Activated CD8-positive, alpha-beta memory T cell treated with anti-CD3 and anti-CD28 coated beads for 48 hours (primary cell): ENCODE data around the gene RPGRIP1.
"Not testable (repeated sequence)": the region's sequence is repeated elsewhere in the genome, so short reads cannot be mapped to it uniquely, and the experiment has no call there.

Experiments used
- DNase-seq, 3 experiments: peaks; one replicate each; pipeline ENCODE4 v3.0.0-alpha.2; 2020; ENCODE audit warnings: low read depth in 2 of 3, low spot score in 2 of 3

Gene RPGRIP1

DNA sequence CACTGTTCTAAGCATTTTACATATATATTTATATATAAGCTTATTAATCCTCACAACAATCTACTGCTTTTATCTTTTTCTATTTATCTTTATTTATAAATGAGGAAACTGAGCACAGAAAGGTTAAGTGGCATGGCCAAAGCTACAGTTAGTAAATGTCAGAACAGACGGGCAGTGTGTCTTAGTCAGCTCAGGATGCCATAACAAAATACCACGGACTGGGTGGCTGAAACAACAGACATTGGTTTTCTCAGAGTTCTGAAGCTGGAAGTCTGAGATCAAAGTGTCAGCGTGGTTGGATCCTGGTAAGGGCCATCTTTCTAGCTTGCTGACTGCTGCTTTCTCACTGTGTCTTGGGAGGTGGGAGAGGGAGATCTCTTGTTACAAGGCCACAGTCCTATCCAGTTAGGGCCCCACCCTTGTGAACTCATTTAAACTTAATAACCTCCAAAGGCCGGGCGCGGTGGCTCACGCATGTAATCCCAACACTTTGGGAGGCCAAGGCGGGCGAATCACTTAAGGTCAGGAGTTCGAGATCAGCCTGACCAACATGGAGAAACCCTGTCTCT lies 19.8 kb downstream of the RPGRIP1 start:
- DNase-seq, result no peak

DNA sequence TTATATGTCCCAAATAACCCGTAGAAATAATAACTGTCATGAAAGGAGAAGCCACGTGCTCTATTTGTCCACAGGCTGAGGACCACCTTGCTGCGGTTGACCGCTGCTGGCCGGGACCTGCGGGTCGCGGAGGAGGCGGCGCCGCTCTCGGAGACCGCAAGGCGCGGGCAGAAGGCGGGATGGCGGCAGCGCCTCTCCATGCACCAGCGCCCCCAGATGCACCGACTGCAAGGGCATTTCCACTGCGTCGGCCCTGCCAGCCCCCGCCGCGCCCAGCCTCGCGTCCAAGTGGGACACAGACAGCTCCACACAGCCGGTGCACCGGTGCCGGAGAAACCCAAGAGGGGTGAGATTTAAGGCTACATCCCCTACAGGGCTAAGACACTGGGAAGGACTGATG lies 21.0 kb downstream of the RPGRIP1 start:
- DNase-seq, result peak in 1 of 3 experiments; percentile 3

DNA sequence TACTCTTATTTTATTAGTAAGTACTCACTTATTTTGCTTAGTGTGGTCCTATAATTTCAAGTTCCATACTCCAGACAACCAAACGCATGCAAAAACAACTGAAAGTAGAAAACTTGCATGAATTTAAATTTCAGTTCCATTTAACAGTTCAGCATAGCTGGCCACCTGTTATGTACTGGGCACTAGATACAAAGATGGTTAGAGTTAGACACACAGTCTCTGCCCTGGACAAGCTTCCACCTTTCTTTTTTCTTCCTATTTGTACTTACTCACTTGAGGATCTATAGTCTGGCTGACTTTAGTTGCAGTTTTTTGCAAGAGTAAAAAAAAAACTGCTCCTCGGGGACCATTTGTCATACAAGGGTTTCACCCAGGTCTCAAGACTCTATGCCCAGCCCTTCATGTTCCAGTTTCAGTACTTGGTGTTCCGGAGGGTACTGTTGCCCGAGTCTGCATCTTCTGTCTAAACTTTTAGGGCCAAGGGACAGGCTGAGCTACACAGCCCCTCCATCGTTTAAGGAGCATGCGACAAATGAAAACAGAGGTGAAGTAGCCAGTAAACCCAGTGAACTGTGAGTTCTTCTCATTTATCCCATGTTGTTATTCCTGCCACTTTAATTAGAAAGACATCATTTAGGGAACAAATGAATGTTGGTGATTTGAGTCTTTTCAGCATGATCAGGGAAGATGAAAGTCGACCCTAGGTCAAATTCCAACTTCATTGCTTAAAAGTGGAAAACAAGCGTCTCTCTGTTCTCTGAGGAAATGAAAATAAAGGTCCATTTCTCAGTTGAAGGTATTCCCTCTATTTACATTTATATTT lies 22.3 kb downstream of the RPGRIP1 start:
- DNase-seq, result no peak

DNA sequence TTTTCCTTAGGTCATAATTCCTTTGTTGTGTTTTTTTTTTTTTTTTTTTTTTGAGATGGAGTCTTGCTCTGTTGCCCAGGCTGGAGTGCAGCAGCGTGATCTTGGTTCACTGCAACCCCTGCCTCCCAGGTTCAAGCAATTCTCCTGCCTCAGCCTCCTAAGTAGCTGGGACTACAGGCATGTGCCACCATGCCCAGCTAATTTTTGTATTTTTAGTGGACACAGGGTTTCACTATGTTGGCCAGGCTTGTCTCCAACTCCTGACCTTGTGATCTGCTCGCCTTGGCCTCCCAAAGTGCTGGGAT lies 22.9 kb downstream of the RPGRIP1 start:
- not testable (repeated sequence) for DNase-seq

DNA sequence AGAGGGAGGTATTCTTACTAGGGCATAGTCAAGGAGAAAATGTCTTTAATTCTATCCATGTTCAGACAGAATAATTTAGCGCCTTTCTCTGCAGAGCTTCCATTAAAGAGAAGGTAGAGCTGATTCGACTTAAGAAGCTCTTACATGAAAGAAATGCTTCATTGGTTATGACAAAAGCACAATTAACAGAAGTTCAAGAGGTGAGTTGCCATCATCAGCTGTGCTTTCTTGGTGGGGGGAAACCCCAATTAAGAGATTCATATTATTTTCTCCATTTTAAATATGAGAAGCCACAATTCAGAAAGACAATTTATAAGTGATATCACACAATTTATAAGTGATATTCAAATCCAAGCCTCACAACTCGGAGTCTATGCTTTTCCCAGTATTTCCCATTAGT lies 27.8 kb downstream of the RPGRIP1 start:
- DNase-seq, result no peak

DNA sequence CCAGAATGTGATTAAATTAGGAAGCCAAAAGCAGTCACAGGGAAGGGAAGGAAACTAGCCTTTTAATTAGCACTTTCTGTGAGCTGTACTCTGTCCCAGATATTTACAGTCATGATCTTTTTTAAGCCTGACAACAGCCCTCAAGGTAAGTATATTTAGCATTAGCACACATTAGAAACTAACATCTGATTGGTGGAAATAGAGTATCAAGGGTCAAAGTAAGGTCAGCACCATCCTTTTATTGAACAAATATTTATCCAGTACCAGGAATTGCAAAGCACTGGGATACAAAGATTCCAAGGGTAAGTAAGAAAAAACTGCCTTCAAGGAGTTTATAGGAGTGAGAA lies 28.2 kb downstream of the RPGRIP1 start:
- no peak for DNase-seq

DNA sequence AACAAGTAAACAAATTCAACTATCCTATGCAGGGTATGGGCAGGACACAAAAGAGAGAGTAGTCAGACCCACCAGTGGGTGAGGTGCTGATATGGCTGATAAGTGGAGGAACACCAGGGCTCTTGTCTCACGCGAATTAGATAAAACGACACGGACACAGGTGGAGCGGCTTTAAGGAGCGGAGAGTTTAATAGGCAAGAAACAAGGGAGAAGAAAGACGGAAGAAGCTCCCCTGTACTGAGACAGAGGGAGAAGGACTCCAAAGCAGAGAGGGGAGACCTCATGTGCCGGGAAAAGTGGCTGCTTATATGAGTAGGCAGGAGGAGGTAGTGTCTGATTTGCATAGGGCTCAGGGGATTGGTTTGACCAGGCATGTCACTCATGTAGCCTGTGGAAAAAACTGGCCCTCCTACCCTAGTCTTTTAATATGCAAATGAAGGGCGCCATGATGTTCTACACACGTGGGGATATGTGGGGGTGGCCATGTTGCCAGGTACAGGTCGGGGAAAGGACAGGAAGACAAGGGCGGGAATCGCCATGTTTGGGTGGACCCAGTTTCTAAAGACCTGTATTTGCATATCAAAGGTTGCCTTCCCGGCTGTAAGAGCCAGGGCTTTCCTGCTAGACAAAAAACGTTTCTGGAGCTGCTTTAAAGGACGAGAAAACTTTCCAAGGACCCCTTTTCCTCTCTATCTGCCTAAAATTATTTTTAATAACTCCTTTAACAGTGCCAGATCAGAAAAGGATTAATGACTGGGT lies 28.8 kb downstream of the RPGRIP1 start:
- DNase-seq, result peak; percentile 20 to 48 (median 43)

DNA sequence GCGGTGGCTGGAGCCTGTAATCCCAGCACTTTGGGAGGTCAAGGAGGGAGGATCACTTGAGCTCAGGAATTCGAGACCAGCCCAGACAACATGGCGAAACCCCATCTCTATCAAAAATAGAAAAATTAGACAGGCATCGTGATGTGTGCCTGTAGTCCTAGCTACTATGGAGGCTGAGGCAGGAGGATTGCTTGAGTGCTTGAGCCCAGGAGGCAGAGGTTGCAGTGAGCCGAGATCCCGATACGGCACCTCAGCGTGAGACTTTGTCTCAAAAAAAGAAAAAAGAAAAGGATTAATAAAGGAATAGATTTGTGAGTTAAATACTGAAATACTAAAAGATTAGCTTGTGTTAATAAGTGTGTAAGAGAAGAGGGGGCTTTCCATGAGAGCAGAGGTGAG lies 29.4 kb downstream of the RPGRIP1 start:
- no peak for DNase-seq

DNA sequence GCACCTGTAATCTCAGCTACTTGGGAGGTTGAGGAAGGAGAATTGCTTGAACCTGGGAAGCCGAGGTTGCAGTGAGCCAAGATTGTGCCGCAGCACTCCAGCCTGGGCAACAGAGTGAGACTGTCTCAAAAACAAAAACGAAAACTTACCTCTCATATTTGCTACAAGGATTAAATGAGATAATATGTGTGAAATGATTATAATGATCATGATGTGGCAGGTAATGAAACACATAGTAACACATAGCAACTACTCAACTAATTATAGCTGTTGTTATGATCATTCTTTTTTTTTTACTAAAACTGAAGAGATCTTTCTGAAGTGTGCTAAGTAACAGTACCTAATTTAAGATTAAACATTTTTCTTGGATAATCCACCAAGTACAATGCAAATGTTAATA lies 30.1 kb downstream of the RPGRIP1 start:
- DNase-seq, result no peak

DNA sequence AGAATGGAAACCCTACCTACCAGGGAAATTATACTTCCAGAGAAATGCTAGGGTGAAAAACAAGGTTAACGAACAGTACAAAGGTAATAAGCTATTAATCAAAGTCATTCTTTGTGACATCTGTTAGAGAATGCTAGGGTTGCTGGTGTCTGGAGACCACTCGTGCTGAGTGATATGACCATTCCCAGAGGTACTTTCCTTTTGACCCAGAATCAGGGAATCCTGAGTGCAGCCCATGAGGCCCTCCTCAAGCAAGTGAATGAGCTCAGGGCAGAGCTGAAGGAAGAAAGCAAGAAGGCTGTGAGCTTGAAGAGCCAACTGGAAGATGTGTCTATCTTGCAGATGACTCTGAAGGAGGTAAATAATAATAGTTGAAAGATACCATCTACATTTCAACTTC lies 31.7 kb downstream of the RPGRIP1 start:
- no peak for DNase-seq

DNA sequence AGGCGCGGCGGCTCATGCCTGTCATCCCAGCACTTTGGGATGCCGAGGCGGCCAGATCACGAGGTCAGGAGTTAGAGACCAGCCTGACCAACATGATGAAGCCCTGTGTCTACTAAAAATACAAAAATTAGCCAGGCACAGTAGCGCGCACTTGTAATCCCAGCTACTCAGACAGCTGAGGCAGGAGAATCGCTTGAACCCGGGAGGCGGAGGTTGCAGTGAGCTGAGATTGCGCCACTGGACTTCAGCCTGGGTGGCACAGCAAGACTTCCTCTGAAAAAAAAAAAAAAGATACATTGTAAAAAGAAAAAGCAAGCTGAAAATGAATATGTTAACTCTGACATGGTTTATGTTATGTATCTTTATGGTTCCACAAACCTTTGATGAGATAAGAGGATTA lies 33.6 kb downstream of the RPGRIP1 start:
- no peak for DNase-seq

DNA sequence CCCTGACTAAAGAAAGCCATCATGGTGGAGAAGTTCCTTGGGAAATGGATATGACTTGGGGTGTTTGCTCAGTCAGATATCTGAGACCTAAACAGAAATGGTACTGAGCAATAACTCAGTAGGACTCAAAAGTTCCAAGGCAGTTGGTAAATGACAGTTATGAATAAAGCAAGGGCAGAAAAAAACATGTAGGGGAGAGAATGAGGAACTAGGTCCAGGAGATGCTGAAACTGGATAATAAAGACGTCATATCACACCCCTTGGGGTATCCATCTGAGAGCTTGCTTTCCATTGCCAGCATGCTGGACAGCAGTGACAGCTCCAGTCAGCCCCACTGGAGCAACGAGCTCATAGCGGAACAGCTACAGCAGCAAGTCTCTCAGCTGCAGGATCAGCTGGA lies 37.5 kb downstream of the RPGRIP1 start:
- DNase-seq, result no peak

DNA sequence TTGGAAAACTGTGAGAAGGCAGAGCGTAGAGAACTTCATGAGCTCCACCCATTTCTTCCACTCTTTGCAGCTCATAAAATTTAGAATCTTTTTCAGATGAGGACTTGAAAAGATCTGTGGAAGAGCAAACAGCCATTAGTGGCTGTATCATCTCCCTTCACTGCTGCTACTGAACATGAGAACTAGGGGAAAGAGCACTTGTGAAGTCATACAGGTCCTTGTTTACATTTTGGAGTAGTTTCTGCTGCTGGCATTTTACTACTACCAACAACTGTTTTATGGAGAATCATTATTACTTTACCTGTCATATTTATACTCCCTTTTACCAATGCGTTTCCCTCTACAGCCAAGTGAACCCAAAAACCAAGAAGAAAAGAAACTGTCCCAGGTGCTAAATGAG lies 41.0 kb downstream of the RPGRIP1 start:
- DNase-seq, result no peak

DNA sequence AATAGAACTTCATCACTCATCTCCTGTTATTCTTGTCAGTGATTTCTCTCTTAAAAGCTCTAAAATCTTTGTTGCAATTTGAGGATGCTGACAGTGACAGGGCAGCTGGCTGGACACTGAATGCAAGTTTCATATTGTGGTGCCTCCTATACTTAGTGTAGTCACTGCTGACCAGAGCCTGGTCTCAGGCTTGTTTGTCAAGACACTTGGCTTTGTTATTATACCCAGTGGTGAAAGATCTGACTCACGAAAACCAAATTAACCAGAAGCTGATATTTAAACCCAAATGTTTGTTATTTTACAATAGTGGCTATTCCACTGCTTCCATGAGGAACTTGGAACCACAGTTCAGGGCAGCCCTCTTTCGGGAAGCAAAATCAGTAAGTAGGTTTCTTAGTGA lies 42.8 kb downstream of the RPGRIP1 start:
- DNase-seq, result no peak

DNA sequence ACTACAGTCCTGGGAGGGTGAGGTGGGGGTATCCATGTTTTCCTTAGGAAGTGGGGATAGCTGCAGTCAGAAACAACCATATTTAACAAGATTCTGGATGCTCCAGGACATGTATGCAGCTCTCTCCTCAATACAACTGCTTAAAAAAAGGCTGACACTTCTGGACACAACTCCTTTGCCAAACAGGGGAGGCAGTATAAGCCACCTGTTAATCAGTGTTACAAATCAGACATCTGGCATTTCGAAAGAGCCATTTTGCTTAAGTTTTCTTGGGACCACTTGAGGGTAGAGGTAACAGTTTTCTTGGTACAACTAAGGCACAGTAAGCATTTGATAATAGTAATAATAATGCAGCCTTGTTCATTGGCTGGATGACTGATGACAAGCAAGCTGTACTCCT lies 47.1 kb downstream of the RPGRIP1 start:
- DNase-seq, result no peak
